Endothelial cell of umbilical vein (primary cell): ENCODE data around the gene LARGE1.

Experiments used
- MYC ChIP-seq: IDR thresholded peaks from one replicate; pipeline ENCODE4 v1.6.1; 2011; ENCODE audit warnings: mild to moderate bottlenecking, low read depth, low read length
- POLR2AphosphoS5 ChIP-seq: IDR thresholded peaks from 2 replicates; pipeline ENCODE4 v1.6.1; 2012; ENCODE audit warnings: low read depth, mild to moderate bottlenecking, control low read depth, low read length, moderate library complexity; ENCODE audit not compliant: insufficient read depth
- TF ChIP-seq, protein P1 (sequence below), 2 donors: IDR thresholded peaks; 1 replicate in 1 of 2; 2 replicates in 1 of 2; pipeline ENCODE4 v1.5.1; 2011; ENCODE audit warnings: low read length in 2 of 2, mild to moderate bottlenecking in 2 of 2, moderate library complexity in 2 of 2, control low read depth in 1 of 2, inconsistent platforms in 1 of 2, low read depth in 1 of 2; ENCODE audit not compliant: insufficient read depth in 1 of 2; ENCODE audit errors: extremely low read depth in 1 of 2

DNA sequence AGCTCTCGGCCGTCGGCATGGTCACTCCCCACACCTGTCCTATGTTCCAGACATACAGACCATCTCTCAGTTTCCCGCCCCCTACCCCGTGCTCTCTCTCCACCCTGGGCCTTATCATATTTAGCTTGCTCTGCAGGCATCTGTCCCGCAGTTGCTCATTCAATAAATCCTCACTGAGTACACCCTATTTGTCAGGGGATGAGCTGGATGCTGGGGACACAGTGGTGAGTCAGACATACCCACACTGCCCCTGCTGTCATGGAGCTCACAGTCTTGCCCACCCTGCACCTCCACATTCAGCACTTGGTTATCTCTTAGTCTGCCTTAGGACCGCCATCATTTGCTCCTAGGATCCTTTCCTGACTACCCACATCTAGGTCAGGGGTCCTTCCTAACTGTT lies 313.8 kb downstream of the LARGE1 start:
- TF ChIP-seq, protein P1, sequence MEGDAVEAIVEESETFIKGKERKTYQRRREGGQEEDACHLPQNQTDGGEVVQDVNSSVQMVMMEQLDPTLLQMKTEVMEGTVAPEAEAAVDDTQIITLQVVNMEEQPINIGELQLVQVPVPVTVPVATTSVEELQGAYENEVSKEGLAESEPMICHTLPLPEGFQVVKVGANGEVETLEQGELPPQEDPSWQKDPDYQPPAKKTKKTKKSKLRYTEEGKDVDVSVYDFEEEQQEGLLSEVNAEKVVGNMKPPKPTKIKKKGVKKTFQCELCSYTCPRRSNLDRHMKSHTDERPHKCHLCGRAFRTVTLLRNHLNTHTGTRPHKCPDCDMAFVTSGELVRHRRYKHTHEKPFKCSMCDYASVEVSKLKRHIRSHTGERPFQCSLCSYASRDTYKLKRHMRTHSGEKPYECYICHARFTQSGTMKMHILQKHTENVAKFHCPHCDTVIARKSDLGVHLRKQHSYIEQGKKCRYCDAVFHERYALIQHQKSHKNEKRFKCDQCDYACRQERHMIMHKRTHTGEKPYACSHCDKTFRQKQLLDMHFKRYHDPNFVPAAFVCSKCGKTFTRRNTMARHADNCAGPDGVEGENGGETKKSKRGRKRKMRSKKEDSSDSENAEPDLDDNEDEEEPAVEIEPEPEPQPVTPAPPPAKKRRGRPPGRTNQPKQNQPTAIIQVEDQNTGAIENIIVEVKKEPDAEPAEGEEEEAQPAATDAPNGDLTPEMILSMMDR (IDR thresholded peaks at IDR 0.05; ENCODE audit: extremely low read depth in 1 of 2, insufficient read depth in 1 of 2, low read depth in 1 of 2, low read length in 2 of 2), result no peak
- TF ChIP-seq POLR2AphosphoS5, result no peak
- no peak for TF ChIP-seq MYC
